ENCODE results near the gene RB1.
"Not testable (repeated sequence)": the region's sequence is repeated elsewhere in the genome, so short reads cannot be mapped to it uniquely, and the experiment has no call there.

The RB1 gene

DNA sequence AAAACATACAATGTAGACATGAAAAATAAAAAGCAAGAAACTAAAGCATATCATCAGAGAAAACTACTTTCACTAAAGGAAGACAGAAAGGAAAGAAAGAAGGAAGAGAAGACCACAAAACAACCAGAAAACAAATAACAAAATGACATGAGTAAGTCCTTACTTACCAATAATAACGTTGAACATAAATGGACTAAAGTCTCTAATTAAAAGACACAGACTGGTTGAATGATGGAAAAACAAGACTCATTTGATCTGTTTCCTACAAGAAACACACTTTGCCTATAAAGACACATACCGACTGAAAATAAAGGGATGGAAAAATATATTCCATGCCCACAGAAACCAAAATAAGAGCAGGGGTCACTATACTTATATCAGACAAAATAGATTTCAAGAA, 46.0 kb downstream of the RB1 start:
- no peak for DNase-seq (ENCODE audit: low read depth)

- DNase-seq (ENCODE audit: low read depth): no peak
These were observed 50.0 kb downstream of the RB1 start for GRCh38 chr13:48353590-48353989.

DNA sequence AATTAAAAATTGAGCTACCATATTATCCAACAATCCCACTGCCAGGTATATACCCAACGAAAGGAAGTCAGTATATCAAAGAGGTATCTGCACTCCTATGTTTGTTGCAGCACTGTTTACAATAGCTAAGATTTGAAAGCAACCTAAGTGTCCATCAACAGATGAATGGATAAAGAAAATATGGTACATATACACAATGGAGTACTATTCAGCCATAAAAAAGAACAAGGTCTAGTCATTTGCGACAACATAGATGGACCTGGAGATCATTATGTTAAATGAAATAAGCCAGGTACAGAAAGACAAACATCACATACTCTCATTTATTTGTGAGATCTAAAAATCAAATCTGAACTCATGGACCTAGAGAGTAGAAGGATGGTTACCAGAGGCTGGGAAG, 52.0 kb downstream of the RB1 start:
- DNase-seq (ENCODE audit: low read depth): not testable (repeated sequence)

DNA sequence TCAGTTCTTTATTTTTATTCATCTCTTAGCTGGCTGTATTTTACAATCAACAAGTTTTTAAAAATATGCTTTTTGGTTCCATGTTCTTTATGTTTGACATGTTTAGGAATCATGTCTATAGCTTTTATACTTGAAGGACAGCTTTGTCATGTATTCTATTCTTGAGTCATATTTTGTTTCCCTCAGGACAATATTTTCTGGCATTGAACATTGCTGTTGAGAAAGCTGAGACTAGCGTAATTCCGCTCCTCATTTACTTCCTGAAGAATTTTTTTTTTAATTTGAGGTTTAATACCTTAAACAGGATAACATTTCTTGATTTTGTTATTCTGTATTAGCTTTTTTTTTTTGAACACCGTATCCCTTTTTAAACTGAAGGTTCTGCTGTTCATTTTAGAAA, 53.2 kb downstream of the RB1 start:
- DNase-seq (ENCODE audit: low read depth): no peak

- DNase-seq (ENCODE audit: low read depth): no peak
These were observed 66.4 kb downstream of the RB1 start for GRCh38 chr13:48369988-48370387.

DNA sequence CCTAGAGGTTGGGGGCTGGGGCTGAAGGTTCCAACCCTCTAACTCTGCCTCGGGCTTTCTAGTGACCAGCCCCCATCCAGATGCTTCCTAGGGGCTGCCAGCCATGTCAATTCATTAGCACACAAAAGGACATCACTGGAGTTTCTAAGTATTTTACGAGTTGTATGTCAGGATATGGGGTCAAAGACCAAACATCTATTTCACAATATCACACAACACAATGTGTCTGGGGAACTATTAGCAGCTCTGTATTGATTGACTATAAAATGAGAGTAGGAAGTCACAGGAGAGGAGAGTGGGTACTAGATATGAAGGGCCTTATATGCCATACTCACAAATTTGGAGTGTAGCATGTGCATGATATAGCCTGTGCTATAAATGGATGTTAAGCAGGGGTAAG, 67.3 kb downstream of the RB1 start:
- no peak for DNase-seq (ENCODE audit: low read depth)

DNA sequence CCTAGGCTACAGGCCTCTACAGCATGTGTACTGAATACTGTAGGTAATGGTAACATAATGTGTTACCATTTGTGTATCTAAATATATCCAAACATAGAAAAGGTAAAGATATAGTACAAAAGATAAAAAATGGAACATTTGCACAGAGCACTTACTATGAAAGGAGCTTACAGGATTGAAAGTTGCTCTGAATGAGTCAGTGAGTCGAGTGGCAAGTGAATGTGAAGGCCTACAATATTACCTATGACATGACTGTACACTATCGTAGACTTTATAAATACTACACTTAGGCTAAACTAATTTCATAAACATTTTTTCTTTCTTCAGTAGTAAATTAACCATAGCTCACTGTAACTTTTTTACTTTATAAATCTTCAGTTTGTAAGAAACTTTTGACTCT, 74.3 kb downstream of the RB1 start:
- DNase-seq (ENCODE audit: low read depth): no peak

- DNase-seq (ENCODE audit: low read depth): no peak
These were observed 77.0 kb downstream of the RB1 start for GRCh38 chr13:48380581-48380980.

- no peak for DNase-seq (ENCODE audit: low read depth)
These were observed 79.8 kb downstream of the RB1 start for GRCh38 chr13:48383384-48383783.

DNA sequence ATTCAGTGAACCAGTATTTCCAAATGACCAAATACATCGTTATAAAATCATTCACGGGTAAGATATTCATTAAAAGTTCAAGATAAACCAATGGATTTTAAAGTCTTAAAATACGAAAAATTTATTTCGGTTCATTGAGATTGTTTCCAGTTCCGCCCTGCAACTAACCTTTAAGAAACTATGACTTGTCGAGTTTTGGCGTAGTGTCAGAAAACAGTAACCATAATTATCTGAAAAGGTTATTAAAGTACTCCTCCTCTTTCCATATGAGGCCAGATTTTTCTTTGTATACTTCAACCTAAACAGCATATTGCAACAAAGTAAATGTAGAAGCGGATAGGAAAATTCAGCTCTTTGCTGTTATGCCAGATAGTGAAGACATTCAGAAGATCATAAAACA, 83.3 kb downstream of the RB1 start:
- no peak for DNase-seq (ENCODE audit: low read depth)

GRCh38 chr13:48391257-48391656, 87.7 kb downstream of the RB1 start:
- DNase-seq (ENCODE audit: low read depth): no peak

DNA sequence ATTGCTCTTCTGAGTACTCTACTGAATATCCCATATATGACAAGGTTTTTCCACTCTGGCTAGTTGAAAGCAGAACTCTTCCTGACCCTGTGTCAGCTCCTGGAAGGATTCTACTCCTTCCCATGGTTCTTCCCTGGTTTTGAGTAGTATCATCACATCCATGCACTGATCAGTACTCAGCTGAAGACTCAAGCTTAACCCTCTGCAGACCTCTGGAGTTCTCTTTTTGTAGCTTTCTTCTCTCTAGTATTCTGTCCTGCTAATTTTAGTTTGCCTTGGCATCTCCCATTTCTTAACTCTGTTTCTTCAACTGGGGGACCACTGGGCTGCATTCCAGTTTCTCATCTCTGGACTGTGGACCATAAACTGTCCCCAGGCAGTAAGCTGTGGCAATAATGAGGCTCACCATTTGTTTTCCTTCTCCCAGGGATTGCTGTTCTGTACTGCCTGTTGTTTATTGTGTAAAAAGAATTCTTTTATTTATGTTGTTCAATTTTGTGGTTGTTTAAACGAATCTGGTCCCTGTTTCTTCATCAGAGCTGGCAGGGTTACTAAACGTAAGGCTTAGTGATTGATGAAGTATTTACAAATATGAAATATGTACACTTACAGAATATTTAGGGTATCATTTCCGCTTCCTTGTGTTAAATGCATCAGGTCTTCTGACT, 89.6 kb downstream of the RB1 start:
- no peak for DNase-seq (ENCODE audit: low read depth)

- no peak for DNase-seq (ENCODE audit: low read depth)
These were observed 90.1 kb downstream of the RB1 start for GRCh38 chr13:48393698-48394085.

DNA sequence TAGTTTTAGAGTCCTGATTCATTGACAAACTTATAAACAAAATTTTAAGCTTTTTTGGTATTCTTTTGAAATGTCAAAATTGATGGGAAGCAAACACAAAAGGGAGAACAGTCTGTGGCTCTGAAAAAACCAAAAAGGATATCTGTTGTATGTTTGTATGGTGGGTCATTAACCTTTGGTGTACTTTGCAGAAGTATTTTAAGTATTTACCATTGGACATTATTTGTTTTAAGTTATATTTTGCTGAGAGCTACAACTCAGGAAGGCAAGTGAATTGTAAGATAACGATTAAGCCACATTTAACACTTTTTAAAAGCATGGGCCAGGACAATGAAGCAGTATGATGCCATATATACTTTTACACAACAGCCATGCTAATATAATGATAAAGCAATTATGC, 94.2 kb downstream of the RB1 start:
- no peak for DNase-seq (ENCODE audit: low read depth)

DNA sequence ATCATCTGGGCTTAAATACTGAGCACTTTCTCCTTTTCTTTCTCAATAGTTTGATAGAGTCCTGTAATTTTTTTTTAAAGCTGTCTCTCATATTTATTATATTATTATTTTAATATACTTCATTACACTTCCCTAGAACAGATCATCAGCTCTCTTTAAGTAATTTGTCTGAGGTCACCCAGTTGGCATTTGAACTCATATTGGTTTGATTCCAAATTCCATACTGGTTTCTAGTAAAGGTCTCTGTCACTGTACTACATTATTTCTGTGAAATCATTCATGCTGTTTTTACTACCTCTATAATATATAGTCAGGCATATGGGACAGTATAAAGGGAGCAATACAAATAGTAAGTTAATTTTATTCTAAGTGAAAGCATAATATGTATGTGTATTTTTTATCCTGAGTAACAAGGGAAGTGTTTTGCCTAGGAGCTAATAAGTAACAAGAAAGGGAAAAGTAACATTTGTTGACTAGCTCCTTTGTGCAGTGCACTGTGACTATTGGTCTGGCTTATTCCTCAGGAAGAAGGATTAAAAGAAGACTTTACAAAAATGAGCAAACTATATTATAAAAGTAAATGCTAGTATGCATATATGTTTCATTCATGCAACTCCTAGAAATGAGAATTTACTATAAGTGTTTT, 95.0 kb downstream of the RB1 start:
- no peak for DNase-seq (ENCODE audit: low read depth)

DNA sequence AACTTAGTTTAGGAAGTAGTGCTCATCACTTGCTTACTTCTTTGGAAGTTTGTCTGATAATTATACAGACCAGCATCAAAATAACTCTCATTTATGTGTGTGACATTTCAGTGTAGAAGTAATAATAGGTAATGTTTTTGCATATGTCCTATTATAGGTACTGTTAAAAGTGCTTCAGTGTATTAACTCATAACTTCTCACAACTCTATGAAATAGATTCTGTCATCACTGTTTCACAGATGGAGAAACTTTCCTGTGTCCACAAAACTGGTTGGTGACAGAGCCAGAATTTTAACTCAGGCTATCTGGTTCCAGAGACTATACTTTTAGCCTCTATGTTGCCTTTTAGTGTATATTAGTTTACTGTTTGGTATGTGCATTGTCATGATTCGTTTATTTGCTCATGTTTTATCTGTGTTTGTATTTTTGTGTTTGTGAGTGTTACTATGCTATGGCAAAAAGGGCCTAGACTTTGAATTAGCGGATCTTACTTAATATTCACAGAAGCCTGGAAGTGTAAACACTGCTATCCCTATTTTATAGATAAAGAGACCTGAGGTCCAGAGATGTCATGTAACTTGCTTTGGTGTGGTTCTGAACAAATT, 96.6 kb downstream of the RB1 start:
- DNase-seq (ENCODE audit: low read depth): no peak

DNA sequence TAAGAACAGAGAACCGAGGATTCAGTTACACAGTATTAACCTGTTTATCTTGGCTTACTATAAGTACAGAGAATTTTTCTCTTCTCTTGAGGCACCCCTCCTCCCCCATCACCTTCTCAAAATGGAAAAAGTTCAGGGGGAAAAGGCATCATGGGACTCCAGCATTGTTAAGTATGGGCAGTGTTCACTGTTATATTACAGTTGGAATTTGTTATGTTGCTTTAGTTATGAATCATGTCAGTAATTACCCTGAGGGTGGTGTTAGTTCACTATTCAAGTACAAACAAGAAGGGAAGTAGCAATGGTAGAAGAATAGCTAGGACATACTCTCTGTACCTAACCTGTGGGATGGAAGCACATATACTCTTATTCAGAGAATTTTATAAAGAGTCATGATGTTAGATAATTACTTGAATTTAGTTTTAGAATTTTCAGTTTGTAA, 97.3 kb downstream of the RB1 start:
- peak; percentile 48 for DNase-seq (ENCODE audit: low read depth)

- DNase-seq (ENCODE audit: low read depth): no peak
These were observed 97.9 kb downstream of the RB1 start for GRCh38 chr13:48401480-48401879.

DNA sequence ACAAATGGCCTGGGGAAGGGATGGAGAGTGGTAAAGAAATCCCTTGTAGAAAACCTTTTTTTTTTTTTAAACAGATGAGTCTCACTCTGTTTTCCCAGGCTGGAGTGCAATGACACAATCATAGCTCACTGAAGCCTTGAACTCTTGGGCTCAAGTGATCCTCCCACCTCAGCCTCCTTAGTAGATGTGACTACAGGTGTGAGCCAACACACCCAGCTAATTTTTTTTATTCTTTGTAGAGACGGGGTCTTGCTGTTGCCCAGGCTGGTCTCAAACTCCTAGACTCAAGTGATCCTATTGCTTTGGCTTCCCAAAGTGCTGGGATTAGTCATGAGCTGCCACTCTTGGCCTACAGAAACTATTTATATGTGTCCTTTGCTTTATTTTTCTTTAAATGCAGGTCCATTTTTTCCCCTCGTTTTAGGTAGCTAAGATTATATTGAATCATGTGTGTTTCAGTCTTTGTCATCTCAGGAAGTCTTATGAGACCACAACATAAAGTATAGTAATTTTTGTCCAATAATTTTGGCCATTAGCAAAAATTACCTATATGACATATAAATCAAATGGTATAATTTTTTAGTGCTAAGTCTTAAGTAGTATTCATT, 98.9 kb downstream of the RB1 start:
- DNase-seq (ENCODE audit: low read depth): no peak

DNA sequence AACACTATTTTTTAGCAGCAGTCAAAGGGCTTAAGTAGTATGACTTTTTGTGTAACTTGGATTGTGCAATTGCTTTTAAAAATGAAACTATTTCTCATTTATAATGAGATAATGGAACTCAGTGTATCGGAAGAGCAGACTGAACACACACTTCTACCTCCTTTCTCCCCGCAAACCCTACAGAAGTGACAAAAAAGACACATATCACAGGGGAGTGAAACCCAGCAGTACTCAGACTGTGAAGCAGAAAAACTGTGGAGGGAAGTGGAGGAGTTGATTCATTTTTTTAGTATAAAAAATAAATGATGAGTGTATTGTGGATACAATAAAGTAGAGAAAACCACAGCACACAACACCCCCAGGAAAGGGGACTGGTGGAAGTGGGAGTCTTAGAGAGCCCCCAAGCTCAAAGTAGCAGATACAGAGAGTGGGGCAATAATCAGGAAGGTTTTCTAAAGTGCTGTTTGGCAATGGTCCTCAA, 99.6 kb downstream of the RB1 start:
- DNase-seq (ENCODE audit: low read depth): no peak

GRCh38 chr13:48403913-48404312, 100.4 kb downstream of the RB1 start:
- no peak for DNase-seq (ENCODE audit: low read depth)

- no peak for DNase-seq (ENCODE audit: low read depth)
These were observed 101.4 kb downstream of the RB1 start for GRCh38 chr13:48404952-48405351.

- no peak for DNase-seq (ENCODE audit: low read depth)
These were observed 102.3 kb downstream of the RB1 start for GRCh38 chr13:48405875-48406274.
